Loucy (cell line): Measurements from ENCODE around the gene SEC11C.
"Not testable (repeated sequence)": the region's sequence is repeated elsewhere in the genome, so short reads cannot be mapped to it uniquely, and the experiment has no call there.

Experiments
- H2AFZ ChIP-seq: fragments of 200-600 bp; sonication (generic); 2 replicates; pipeline ENCODE4 v1.6.0; 2016; ENCODE audit warnings: antibody characterized with exemption, mild to moderate bottlenecking, low read length, moderate library complexity
- H3F3A ChIP-seq: fragments of 200-600 bp; 2 replicates; pipeline ENCODE4 v1.6.0; 2016; ENCODE audit warnings: antibody characterized with exemption, low read depth, mild to moderate bottlenecking
- H3K27me3 ChIP-seq: fragments of 200-600 bp; sonication (generic); 2 replicates; pipeline ENCODE4 v1.6.1; 2014; ENCODE audit warnings: low read length, mild to moderate bottlenecking; ENCODE audit not compliant: insufficient read depth, poor library complexity, severe bottlenecking
- H3K36me3 ChIP-seq: fragments of 200-600 bp; sonication (generic); 2 replicates; pipeline ENCODE4 v1.6.1; 2016; ENCODE audit warnings: low read length; ENCODE audit not compliant: insufficient read depth
- H3K4me1 ChIP-seq: fragments of 200-600 bp; sonication (generic); 2 replicates; pipeline ENCODE4 v1.5.1; 2014; ENCODE audit warnings: low read length, mild to moderate bottlenecking; ENCODE audit not compliant: insufficient read depth, poor library complexity, severe bottlenecking
- H3K4me2 ChIP-seq: fragments of 200-600 bp; sonication (generic); 2 replicates; pipeline ENCODE4 v1.6.0; 2014; ENCODE audit warnings: antibody characterized with exemption, low read length, low read depth, mild to moderate bottlenecking; ENCODE audit not compliant: poor library complexity, severe bottlenecking
- H3K4me3 ChIP-seq: fragments of 200-600 bp; sonication (generic); 2 replicates; pipeline ENCODE4 v1.5.1; 2014; ENCODE audit warnings: low read length, mild to moderate bottlenecking, mixed read lengths; ENCODE audit not compliant: poor library complexity, severe bottlenecking
- H3K79me2 ChIP-seq: fragments of 200-600 bp; sonication (generic); 2 replicates; pipeline ENCODE4 v1.6.1; 2014; ENCODE audit warnings: low read length; ENCODE audit not compliant: insufficient read depth
- H3K9ac ChIP-seq: fragments of 200-600 bp; sonication (generic); 2 replicates; pipeline ENCODE4 v1.6.0; 2014; ENCODE audit warnings: mild to moderate bottlenecking, low read depth, low read length, moderate library complexity; ENCODE audit not compliant: poor library complexity, severe bottlenecking
- H3K9me2 ChIP-seq: fragments of 200-600 bp; sonication (generic); replicated peaks from 2 replicates; pipeline ENCODE4 v1.6.1; 2016; ENCODE audit warnings: low read depth, low read length, mixed read lengths
- H3K9me3 ChIP-seq: fragments of 200-600 bp; sonication (generic); 2 replicates; pipeline ENCODE4 v1.6.1; 2014; ENCODE audit warnings: mild to moderate bottlenecking, antibody characterized with exemption, low read length, low read depth; ENCODE audit not compliant: insufficient read depth
- H4K20me1 ChIP-seq: fragments of 200-600 bp; sonication (generic); 2 replicates; pipeline ENCODE4 v1.6.0; 2014; ENCODE audit warnings: antibody characterized with exemption, low read length, mild to moderate bottlenecking; ENCODE audit not compliant: insufficient read depth, poor library complexity, severe bottlenecking
- EZH2phosphoT487 ChIP-seq: fragments of 200-600 bp; IDR thresholded peaks from 2 replicates; pipeline ENCODE4 v1.6.1; 2018; ENCODE audit warnings: antibody characterized with exemption, mild to moderate bottlenecking, moderate library complexity, borderline replicate concordance
- TF ChIP-seq, protein P1 (sequence below): fragments of 200-600 bp; sonication (generic); conservative IDR thresholded peaks from 2 replicates; pipeline ENCODE4 v1.5.1; 2014; ENCODE audit warnings: mild to moderate bottlenecking, antibody characterized with exemption, low read length

The SEC11C gene

DNA sequence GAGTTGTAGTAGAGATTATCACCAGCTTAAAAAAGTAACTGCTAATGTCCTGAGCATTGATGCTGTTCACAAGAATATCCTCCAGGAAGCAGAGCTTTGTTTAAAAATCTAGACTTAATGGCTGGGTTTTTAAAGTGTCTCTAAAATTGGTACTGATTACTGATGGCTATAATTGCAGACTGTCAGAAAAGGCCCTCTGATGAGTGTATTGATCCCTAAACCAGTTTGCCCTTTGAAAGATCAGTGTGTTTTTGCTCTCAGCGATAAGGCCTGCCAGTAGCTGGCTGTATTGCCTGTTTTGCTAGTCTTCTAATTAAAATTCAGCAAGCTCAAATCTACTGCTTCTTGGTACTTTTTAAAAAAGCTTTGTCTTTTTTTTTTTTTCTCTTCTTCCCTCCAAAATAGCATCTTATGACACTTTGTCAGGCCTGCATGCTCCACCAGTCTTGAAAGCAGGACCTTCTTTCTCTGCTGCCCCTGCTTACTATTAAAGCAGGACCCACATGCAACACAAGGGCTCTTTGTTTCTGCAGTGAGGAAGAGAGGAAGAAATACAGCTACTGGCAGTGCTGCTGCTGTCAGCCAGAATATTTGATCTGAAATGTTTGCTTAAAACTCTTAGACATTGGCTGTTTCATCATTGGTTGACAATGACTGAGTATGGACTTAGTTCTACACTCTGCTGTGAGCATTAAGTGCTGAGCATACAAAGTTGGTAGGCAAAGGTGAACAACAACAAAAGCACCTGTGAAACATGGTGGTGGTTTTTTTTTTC, 1.8 kb downstream of the SEC11C start:
- no peaks in the 10 kb centered on the region for H3K27me3 ChIP-seq
- H4K20me1 ChIP-seq = peaks cover 5% of the 10 kb centered on the region
- no peak overlapping the region for H3K9ac ChIP-seq
- H3K36me3 ChIP-seq = no peaks in the 10 kb centered on the region
- no peaks in the 10 kb centered on the region for H3K9me3 ChIP-seq
- 0 out of 2 replicates have a peak, but pooled peaks cover 8% of the 10 kb centered on the region for H3K79me2 ChIP-seq
- H3K4me3 ChIP-seq = peak overlapping the region; percentile 92
- peaks cover 18% of the 10 kb centered on the region for H3K4me1 ChIP-seq
- no peaks in the 10 kb centered on the region for H3F3A ChIP-seq
- H2AFZ ChIP-seq = no peak overlapping the region
- no peaks in the 10 kb centered on the region for H3K9me2 ChIP-seq
- peak overlapping the region; percentile 91 for H3K4me2 ChIP-seq
- no peak for TF ChIP-seq EZH2phosphoT487
- TF ChIP-seq, protein P1, sequence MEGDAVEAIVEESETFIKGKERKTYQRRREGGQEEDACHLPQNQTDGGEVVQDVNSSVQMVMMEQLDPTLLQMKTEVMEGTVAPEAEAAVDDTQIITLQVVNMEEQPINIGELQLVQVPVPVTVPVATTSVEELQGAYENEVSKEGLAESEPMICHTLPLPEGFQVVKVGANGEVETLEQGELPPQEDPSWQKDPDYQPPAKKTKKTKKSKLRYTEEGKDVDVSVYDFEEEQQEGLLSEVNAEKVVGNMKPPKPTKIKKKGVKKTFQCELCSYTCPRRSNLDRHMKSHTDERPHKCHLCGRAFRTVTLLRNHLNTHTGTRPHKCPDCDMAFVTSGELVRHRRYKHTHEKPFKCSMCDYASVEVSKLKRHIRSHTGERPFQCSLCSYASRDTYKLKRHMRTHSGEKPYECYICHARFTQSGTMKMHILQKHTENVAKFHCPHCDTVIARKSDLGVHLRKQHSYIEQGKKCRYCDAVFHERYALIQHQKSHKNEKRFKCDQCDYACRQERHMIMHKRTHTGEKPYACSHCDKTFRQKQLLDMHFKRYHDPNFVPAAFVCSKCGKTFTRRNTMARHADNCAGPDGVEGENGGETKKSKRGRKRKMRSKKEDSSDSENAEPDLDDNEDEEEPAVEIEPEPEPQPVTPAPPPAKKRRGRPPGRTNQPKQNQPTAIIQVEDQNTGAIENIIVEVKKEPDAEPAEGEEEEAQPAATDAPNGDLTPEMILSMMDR = no peak

DNA sequence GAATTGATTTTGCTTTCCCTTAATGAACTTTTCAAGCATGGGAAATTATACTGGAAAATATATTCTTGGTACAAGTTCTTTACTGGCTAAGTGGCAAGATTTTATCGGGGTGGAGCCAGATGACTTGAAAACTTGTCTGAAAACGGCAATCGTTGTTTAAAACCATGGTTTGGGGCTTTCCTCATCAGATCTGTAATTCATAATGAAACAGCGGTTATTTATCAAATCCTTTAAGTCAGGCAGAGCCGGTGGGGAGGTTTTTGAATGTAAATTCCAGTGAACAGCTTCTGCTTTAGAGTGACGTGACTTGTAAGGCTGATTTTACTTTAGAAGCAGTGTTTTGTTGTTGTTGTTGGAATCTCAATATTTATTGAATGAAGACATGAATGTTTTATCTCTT, 2.6 kb downstream of the SEC11C start:
- no peak overlapping the region for H2AFZ ChIP-seq
- no peak overlapping the region for H3K9ac ChIP-seq
- H3K4me1 ChIP-seq = peaks cover 18% of the 10 kb centered on the region
- H4K20me1 ChIP-seq = peaks cover 5% of the 10 kb centered on the region
- TF ChIP-seq, protein P1 = no peak
- no peak for TF ChIP-seq EZH2phosphoT487
- no peaks in the 10 kb centered on the region for H3K9me3 ChIP-seq
- H3K36me3 ChIP-seq = no peaks in the 10 kb centered on the region
- H3K27me3 ChIP-seq = no peaks in the 10 kb centered on the region
- H3F3A ChIP-seq = no peaks in the 10 kb centered on the region
- H3K9me2 ChIP-seq = no peaks in the 10 kb centered on the region
- no peak overlapping the region for H3K4me3 ChIP-seq
- peak overlapping the region; percentile 91 for H3K4me2 ChIP-seq
- H3K79me2 ChIP-seq = 0 out of 2 replicates have a peak, but pooled peaks cover 8% of the 10 kb centered on the region

DNA sequence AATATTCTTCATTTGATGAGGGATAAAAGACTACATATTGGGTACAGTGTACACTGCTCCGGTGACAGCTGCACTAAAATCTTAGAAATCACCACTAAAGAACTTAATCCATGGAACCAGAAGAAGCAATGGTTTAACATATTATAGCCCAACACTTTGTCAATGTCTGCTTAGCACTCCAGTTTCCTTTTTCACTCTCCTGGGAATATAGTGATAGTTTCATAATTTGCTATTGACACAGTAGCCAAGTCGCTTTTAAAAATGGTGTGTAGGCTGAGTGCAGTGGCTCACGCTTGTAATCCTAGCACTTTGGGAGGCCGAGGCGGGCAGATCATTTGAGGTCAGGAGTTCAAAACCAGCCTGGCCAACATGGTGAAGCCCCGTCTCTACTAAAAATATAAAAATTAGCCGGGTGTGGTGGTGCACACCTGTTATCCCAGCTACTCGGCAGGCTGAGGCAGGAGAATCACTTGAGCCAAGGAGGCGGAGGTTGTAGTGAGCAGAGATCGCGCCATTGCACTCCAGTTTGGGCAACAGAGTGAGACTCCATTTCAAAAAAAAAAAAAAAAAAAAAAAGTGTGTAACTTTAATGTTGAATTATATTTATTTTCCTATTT, 3.2 kb downstream of the SEC11C start:
- not testable (repeated sequence) for H3F3A ChIP-seq, H3K9ac ChIP-seq, H3K36me3 ChIP-seq, H3K9me3 ChIP-seq, H2AFZ ChIP-seq, H3K79me2 ChIP-seq, H3K27me3 ChIP-seq, H3K4me2 ChIP-seq, H3K9me2 ChIP-seq, H3K4me3 ChIP-seq, H4K20me1 ChIP-seq
- peaks cover 18% of the 10 kb centered on the region for H3K4me1 ChIP-seq
